OCI-LY3 (cell line): ENCODE data around the gene GLCE.

ENCODE experiments used
- CTCF ChIP-seq: fragments of 200-600, 300-600 bp; sonication (generic); IDR thresholded peaks from 2 replicates; pipeline ENCODE4 v1.5.1; 2014; ENCODE audit warnings: antibody characterized with exemption, low read length, low read depth
- EZH2phosphoT487 ChIP-seq: fragments of 200-600 bp; shearing (Covaris generic); IDR thresholded peaks from 2 replicates; pipeline ENCODE4 v1.6.1; 2018; ENCODE audit warnings: antibody characterized with exemption, mixed run types, low read depth

GRCh38 chr15:69159805-69160140, 662 bp upstream of the GLCE start:
- no peak for TF ChIP-seq CTCF
- TF ChIP-seq EZH2phosphoT487: no peak
